ENCODE data around the gene C20orf202.
A peak's percentile ranks its signal among the peaks of the same experiment; 100 is the strongest.

Gene C20orf202

DNA sequence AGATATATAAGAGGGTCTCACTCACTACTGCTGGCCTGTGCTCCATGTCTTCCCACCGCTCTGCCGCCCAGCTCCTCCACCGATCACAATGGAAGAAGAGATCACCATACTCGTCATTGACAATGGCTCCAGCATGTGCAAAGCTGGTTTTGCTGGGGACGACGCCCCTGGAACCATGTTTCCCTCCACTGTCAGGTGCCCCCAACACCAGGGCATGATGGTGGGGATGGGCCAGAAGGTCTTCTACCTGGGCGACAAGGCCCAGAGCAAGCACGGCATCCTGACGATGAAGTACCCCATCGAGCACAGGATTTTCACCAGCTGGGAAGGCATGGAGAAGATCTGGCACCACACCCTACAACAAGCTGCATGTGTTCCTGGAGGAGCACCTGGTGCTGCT is 42.8 kb upstream of the C20orf202 start:
- Histone ChIP-seq H2AFZ (ENCODE audit: low read depth) (no peak overlapping the region), H3K27me3 (ENCODE audit: insufficient read depth, low read depth) (no peaks in the 10 kb centered on the region), H3K79me2 (ENCODE audit: insufficient read depth, low read depth) (no peaks in the 10 kb centered on the region), H3K4me3 (IDR thresholded peaks at IDR 0.05; ENCODE audit: insufficient read depth, low read depth, low read length) (no peak overlapping the region), H3K4me1 (ENCODE audit: low read depth, poor library complexity, severe bottlenecking) (peaks cover 39% of the 10 kb centered on the region), H3K4me2 (no peak overlapping the region), H4K20me1 (ENCODE audit: insufficient read depth) (no peaks in the 10 kb centered on the region), H3K9ac (no peak overlapping the region), H3K36me3 (ENCODE audit: insufficient read depth) (0 out of 2 replicates have a peak, but pooled peaks cover 5% of the 10 kb centered on the region), H3K27ac (no peak overlapping the region)
- TF ChIP-seq, protein P1, sequence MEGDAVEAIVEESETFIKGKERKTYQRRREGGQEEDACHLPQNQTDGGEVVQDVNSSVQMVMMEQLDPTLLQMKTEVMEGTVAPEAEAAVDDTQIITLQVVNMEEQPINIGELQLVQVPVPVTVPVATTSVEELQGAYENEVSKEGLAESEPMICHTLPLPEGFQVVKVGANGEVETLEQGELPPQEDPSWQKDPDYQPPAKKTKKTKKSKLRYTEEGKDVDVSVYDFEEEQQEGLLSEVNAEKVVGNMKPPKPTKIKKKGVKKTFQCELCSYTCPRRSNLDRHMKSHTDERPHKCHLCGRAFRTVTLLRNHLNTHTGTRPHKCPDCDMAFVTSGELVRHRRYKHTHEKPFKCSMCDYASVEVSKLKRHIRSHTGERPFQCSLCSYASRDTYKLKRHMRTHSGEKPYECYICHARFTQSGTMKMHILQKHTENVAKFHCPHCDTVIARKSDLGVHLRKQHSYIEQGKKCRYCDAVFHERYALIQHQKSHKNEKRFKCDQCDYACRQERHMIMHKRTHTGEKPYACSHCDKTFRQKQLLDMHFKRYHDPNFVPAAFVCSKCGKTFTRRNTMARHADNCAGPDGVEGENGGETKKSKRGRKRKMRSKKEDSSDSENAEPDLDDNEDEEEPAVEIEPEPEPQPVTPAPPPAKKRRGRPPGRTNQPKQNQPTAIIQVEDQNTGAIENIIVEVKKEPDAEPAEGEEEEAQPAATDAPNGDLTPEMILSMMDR (conservative IDR thresholded peaks at IDR 0.05; ENCODE audit: low read depth, low read length) = no peak

- Histone ChIP-seq H2AFZ (ENCODE audit: low read depth) (no peak overlapping the region), H3K36me3 (ENCODE audit: insufficient read depth) (0 out of 2 replicates have a peak, but pooled peaks cover 5% of the 10 kb centered on the region), H3K27me3 (ENCODE audit: insufficient read depth, low read depth) (no peaks in the 10 kb centered on the region), H3K4me1 (ENCODE audit: low read depth, poor library complexity, severe bottlenecking) (peaks cover 40% of the 10 kb centered on the region), H3K79me2 (ENCODE audit: insufficient read depth, low read depth) (no peaks in the 10 kb centered on the region), H3K4me2 (no peak overlapping the region), H4K20me1 (ENCODE audit: insufficient read depth) (no peaks in the 10 kb centered on the region), H3K9ac (no peak overlapping the region), H3K27ac (no peak overlapping the region), H3K4me3 (IDR thresholded peaks at IDR 0.05; ENCODE audit: insufficient read depth, low read depth, low read length) (no peak overlapping the region)
- TF ChIP-seq, protein P1 (conservative IDR thresholded peaks at IDR 0.05; ENCODE audit: low read depth, low read length) = no peak
These were observed 42.3 kb upstream of the C20orf202 start for GRCh38 chr20:1160991-1161390.

DNA sequence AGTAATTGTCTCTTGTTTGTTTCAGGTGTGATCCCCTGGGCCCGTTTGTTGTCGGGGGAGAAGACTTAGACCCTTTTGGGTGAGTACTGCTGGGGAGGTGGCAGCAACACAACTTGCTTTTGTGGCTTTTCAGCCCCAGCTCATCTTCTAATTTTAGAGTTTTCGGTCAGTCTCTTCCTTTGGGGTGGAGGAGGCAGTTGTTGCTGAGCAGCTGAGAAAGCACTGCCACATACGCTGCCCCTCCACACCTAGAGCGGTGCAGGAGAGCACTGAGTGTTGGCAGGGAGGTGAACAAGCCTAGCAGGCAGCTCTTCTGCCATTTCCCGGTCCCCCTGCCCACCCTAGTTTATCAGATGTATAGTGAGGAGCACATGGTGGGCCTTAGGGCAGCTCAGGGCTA is 40.1 kb upstream of the C20orf202 start:
- Histone ChIP-seq H3K4me1 (ENCODE audit: low read depth, poor library complexity, severe bottlenecking) (peaks cover 40% of the 10 kb centered on the region), H3K36me3 (ENCODE audit: insufficient read depth) (0 out of 2 replicates have a peak, but pooled peaks cover 5% of the 10 kb centered on the region), H3K79me2 (ENCODE audit: insufficient read depth, low read depth) (no peaks in the 10 kb centered on the region), H3K27ac (peak overlapping the region; percentile 80), H2AFZ (ENCODE audit: low read depth) (0 out of 2 replicates have a peak overlapping the region, but pooled peaks have one; percentile 6), H3K4me2 (peak overlapping the region; percentile 81), H3K9ac (peak overlapping the region; percentile 39; the same call in 1 of the 2 replicates), H3K4me3 (IDR thresholded peaks at IDR 0.05; ENCODE audit: insufficient read depth, low read depth, low read length) (no peak overlapping the region), H4K20me1 (ENCODE audit: insufficient read depth) (no peaks in the 10 kb centered on the region), H3K27me3 (ENCODE audit: insufficient read depth, low read depth) (no peaks in the 10 kb centered on the region)
- TF ChIP-seq, protein P1 (conservative IDR thresholded peaks at IDR 0.05; ENCODE audit: low read depth, low read length) = no peak

- Histone ChIP-seq H3K4me2 (peak overlapping the region; percentile 81), H2AFZ (ENCODE audit: low read depth) (no peak overlapping the region), H3K4me1 (ENCODE audit: low read depth, poor library complexity, severe bottlenecking) (peaks cover 40% of the 10 kb centered on the region), H4K20me1 (ENCODE audit: insufficient read depth) (no peaks in the 10 kb centered on the region), H3K79me2 (ENCODE audit: insufficient read depth, low read depth) (no peaks in the 10 kb centered on the region), H3K27ac (peak overlapping the region; percentile 80), H3K4me3 (IDR thresholded peaks at IDR 0.05; ENCODE audit: insufficient read depth, low read depth, low read length) (no peak overlapping the region), H3K9ac (peak overlapping the region; percentile 39; the same call in 1 of the 2 replicates), H3K27me3 (ENCODE audit: insufficient read depth, low read depth) (no peaks in the 10 kb centered on the region), H3K36me3 (ENCODE audit: insufficient read depth) (0 out of 2 replicates have a peak, but pooled peaks cover 5% of the 10 kb centered on the region)
- TF ChIP-seq, protein P1 (conservative IDR thresholded peaks at IDR 0.05; ENCODE audit: low read depth, low read length) = no peak
These were observed 39.6 kb upstream of the C20orf202 start for GRCh38 chr20:1163653-1164052.

Data from KMS-11 (cell line).